RCC 7860 (cell line): ENCODE results near the gene UQCC5.

Experiments
- DNase-seq: peaks from one replicate; pipeline ENCODE4 v3.0.0-alpha.2; 2015; ENCODE audit warnings: low spot score
- FAIRE-seq: peaks from 2 replicates; lab custom pipeline; 2012; peaks lifted over from hg19 to GRCh38; lab: Jason Lieb, UNC

Gene UQCC5, protein sequence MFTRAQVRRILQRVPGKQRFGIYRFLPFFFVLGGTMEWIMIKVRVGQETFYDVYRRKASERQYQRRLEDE

GRCh38 chr3:52536369-52537164 is at the start of gene UQCC5:
Gene UQCC5, plus strand, starts transcription at chr3:52536605. Its CDS starts 151 bp downstream, at chr3:52536756.
- DNase-seq, result peak; percentile 93
- FAIRE-seq, result peak; percentile 81

DNA sequence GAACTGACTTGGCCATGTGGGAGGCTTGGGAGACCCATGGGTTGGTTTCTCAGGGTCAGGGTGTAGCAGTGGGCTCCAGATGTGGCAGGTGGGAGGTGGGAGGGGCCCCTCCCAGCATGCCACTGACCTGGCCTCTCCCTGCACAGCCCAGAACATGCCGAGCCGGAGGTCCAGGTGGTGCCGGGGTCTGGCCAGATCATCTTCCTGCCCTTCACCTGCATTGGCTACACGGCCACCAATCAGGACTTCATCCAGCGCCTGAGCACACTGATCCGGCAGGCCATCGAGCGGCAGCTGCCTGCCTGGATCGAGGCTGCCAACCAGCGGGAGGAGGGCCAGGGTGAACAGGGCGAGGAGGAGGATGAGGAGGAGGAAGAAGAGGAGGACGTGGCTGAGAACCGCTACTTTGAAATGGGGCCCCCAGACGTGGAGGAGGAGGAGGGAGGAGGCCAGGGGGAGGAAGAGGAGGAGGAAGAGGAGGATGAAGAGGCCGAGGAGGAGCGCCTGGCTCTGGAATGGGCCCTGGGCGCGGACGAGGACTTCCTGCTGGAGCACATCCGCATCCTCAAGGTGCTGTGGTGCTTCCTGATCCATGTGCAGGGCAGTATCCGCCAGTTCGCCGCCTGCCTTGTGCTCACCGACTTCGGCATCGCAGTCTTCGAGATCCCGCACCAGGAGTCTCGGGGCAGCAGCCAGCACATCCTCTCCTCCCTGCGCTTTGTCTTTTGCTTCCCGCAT is 49.2 kb upstream of the UQCC5 start:
- FAIRE-seq, result no peak
- DNase-seq, result no peak

DNA sequence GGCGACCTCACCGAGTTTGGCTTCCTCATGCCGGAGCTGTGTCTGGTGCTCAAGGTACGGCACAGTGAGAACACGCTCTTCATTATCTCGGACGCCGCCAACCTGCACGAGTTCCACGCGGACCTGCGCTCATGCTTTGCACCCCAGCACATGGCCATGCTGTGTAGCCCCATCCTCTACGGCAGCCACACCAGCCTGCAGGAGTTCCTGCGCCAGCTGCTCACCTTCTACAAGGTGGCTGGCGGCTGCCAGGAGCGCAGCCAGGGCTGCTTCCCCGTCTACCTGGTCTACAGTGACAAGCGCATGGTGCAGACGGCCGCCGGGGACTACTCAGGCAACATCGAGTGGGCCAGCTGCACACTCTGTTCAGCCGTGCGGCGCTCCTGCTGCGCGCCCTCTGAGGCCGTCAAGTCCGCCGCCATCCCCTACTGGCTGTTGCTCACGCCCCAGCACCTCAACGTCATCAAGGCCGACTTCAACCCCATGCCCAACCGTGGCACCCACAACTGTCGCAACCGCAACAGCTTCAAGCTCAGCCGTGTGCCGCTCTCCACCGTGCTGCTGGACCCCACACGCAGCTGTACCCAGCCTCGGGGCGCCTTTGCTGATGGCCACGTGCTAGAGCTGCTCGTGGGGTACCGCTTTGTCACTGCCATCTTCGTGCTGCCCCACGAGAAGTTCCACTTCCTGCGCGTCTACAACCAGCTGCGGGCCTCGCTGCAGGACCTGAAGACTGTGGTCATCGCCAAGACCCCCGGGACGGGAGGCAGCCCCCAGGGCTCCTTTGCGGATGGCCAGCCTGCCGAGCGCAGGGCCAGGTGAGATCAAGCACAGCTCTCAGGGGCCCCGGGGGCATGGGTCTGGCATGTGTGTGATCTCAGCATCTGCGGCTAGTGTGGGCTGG is 48.4 kb upstream of the UQCC5 start:
- FAIRE-seq, result no peak
- no peak for DNase-seq

DNA sequence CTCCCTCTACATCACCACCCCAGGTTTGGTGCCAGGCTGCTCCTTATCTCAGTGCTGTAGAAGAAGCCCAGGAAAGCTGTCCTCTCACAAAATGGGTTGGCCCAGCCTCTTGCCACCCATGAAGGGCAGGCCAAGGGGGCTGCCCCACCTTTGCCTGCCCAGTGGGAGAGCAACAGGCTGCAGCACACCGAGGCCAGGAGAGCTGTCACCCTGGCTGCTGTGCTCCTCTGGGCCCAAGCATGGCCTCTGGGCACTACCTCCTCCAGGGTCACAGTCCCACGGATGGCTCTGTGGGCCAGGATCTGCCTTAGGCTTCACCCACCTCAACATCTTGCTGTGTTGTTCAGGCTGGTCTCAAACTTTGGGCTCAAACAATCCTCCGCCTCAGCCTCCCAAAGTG is 47.7 kb upstream of the UQCC5 start:
- DNase-seq (no peak), FAIRE-seq (no peak)

DNA sequence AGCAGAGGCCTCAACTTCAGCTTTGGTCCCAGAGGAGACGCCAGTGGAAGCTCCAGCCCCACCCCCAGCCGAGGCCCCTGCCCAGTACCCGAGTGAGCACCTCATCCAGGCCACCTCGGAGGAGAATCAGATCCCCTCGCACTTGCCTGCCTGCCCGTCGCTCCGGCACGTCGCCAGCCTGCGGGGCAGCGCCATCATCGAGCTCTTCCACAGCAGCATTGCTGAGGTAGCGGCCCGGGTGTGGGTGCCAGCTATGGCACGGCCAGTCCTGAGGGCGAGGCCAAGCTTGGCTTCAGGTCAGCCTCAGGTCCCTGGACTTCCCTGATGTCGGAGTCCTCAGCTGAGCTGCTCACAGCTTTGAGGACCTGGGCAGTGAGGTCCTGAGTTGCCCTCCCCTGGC is 47.0 kb upstream of the UQCC5 start:
- FAIRE-seq (no peak), DNase-seq (no peak)

DNA sequence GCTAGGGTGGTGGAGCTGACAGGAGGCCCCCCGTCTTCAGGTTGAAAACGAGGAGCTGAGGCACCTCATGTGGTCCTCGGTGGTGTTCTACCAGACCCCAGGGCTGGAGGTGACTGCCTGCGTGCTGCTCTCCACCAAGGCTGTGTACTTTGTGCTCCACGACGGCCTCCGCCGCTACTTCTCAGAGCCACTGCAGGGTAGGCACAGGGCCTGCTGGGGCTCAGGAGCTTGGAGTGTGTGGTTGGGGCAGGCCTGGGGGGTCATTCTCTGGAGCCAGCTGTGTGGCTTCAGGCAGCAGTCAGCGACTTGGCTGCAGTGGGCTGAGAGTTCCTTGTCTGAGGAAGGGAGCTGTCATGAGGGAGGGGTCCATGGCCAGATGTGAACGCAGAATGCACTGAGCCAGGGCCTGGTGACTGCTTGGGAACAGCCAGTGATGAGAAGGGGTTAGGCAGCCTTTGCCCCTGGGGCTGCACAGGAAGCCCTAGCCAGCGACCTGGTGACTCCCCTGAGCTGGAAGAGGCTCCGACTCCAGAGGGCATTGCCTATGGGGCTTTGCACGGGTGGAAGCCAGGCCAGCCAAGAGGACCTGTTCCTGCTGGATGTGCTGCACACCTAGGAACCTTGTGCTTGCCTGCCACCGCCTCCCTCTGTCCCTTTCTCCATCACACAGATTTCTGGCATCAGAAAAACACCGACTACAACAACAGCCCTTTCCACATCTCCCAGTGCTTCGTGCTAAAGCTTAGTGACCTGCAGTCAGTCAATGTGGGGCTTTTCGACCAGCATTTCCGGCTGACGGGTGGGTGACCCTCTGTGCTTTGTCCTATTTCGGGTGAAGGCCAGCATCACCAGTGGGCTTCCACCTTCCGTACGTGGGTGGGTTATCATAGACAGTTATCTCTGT is 46.1 kb upstream of the UQCC5 start:
- FAIRE-seq (no peak), DNase-seq (no peak)

DNA sequence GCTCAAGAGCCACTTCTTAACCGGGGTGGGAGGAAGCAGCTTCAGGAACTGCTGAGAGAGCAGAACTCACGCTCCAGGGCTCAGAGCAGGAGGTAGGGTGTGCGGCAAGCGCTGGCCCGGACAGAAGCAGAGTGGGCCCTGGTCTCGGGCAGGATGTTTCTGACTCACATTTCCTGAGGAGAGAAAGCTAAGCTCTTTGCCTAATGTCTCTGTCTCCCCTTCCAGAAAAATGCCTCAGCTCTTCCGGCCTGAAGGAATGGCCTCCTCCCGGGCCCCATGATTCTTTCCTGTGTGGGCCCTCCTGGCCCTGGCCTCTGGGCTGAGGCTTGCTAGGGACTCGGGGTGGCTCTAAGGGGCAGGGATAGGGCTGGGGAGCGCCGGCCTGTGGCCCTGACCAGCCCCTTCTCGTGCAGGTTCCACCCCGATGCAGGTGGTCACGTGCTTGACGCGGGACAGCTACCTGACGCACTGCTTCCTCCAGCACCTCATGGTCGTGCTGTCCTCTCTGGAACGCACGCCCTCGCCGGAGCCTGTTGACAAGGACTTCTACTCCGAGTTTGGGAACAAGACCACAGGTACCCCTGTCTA is 45.4 kb upstream of the UQCC5 start:
- FAIRE-seq, result no peak
- no peak for DNase-seq

- no peak for FAIRE-seq
Observed at GRCh38 chr3:52492059-52492458, 44.3 kb upstream of the UQCC5 start.

GRCh38 chr3:52493232-52494017 is 43.0 kb upstream of the UQCC5 start:
- DNase-seq (no peak), FAIRE-seq (no peak)

More at GRCh38 chr3:52492059-52492458, 44.3 kb upstream of the UQCC5 start:
- no peak for DNase-seq

DNA sequence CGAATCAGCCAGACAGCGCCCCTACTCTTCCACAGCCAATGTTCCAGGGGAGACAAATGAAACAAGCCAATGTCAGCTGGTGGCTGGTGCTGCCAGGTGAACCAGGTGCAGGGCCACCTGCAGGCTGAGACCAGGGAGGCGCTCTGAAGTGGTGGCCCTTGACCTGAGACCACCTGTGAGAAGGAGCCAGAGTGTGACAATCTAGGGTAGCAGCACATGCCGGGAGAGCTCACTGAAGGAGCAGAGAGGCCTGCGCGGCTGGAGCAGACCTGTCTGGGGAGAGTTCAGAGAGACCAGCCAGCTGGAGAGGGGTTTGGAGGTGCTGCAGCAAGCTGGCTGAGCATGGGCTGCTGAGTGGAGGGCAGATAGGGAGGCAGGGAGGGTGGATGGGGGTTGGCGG is 42.0 kb upstream of the UQCC5 start:
- FAIRE-seq (no peak), DNase-seq (no peak)

- FAIRE-seq, result no peak
- no peak for DNase-seq
Observed at GRCh38 chr3:52494886-52495495, 41.4 kb upstream of the UQCC5 start, which contains the start of gene STAB1. Gene STAB1, plus strand, starts transcription at chr3:52495338. Its CDS starts 76 bp downstream, at chr3:52495414.

DNA sequence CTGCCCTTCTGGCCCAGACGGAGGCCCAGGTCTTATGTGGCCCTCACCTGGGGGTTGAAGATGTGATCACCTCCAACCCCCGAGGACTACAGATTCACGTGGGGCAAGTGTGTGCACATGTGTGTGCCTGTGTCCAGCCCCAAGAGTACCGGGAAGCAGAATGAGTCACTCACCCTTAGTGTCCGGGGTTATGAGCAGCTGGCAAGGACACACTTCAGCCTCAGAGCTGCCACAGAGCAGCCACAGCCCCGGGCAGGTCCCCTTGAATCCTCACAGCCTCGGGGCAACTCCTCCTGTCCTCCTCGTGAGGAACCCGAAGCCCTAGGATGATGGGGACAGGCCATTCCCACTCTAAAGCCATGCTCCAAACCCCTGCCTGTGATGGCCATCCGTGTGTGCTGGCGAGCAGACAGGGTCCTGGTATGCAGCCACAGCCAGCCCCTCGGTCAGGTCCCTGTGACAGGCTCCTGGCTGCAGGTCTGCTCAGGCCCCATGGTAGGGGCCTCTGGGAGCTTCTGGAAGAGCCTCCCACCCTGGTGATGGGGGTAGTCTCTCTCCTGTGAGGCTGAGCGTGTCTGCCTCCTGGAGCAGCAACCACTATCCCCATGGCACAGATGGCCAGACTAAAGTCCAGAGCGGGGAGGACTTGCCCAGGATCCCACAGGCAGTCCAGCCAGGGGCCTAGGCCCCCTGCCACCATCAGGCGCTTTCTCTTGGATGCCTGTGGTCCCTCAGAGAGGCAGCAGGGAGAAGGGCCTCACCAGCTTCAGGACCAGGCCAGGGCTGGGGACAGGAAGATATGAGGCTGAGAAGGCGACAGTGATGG is 40.4 kb upstream of the UQCC5 start:
- peak; percentile 42 for DNase-seq
- no peak for FAIRE-seq

DNA sequence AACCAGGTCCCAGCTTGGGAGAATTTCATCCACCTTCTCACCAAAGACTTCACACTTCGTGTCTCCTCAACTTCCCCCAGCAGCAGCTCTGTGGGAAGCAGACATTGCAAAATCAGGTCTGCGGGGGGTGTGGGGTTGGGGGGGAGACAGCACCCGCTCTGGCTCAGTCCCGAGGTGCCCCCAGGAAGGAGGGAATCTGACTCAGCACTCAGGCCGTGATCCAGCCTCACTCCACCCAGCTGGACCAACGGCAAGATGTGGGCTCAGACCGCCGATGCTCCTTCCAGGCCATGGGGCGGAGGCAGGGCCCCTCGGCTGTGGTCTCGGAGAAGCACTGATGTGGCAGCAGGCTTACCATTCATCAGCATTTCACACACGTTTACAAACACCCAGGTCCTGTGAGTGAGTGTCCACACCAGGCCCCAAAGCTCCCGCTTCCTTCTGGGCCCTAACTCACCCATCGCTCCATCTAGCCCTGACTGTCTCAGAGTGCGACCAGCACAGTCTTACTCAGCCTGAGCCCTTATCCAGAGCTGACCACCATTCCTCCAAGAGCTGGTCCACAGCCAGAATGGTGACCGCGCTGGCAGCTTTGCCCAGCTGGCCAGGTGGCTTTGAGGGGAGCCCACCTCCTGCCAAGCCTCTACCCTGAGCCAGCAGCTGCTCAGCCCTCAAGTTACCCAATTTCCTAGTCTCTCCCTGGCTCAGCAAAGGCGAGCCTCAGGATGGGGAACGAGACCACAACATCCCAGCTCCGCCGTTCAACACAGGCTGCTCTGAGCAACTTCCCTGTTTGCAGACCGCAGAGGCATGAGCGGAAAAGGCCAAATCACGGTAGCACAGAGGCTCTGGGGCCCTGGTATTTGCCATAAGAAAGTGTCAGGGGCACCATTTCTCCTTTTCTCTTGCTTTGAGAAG is 38.0 kb upstream of the UQCC5 start:
- DNase-seq (peak; percentile 3), FAIRE-seq (no peak)

GRCh38 chr3:52501046-52501445 is 35.4 kb upstream of the UQCC5 start:
- DNase-seq, result no peak
- FAIRE-seq, result no peak

GRCh38 chr3:52502001-52502400 is 34.4 kb upstream of the UQCC5 start:
- FAIRE-seq, result no peak

GRCh38 chr3:52502808-52503350 is 33.5 kb upstream of the UQCC5 start:
- DNase-seq, result no peak
- no peak for FAIRE-seq

More at GRCh38 chr3:52502001-52502400, 34.4 kb upstream of the UQCC5 start:
- DNase-seq, result no peak
